NCI-H1436 (cell line): ENCODE results near the gene FBXL3.
"Not testable (repeated sequence)": the region's sequence is repeated elsewhere in the genome, so short reads cannot be mapped to it uniquely, and the experiment has no call there.

ENCODE experiments used
- DNase-seq: peaks from one replicate; lab custom pipeline; 2025; lab: John Stamatoyannopoulos, UW

The FBXL3 gene

DNA sequence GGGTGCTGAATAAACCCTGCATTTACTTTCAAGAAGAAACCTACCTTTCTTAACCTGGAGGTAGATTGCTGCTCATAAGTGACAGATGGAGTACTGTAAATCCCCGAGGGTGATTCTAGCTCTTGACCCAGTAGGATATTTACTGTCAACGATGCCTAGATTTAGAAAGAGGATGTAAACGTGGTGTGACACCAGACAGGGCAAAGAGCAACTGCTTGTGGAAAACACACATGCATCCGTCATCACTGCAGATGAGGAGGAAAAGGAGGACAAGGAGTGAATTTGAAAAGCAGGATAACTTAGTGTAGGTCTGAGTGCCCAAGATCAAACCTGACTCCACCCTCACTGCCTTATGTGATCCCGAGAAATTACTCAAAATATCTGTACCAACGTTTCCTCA is 44.9 kb downstream of the FBXL3 start:
- no peak for DNase-seq

DNA sequence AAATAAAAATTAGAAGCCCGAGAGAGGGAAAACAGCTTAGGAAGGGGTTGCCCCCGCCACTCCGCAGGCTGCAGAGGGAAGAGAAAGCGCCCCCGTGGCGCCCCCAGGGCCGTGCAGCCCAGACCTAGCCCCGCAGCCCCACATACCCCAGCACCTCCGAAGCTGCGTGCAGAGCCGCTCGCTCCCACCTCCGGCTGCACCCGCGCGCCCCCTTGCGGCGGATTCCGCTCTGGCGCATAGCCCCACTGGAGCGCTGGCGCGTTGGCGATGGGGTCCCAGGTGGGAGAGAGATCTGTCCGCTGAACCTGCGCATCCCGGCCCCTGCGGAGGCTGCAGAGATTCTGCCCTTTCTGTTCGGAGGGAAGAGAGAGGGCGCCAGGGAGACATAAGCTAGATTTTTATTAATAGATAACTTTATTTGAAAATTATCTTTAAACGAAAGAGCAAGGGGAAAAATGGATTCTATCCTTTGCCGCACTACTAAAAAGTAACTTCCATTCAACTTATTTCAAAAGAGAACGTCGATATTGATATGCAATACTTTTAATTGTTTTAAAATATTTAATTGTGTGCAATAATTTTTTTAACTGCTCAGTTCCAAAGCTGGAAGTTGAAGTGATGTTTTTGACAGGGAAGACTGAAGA is 46.8 kb downstream of the FBXL3 start:
- DNase-seq: peak; percentile 62

DNA sequence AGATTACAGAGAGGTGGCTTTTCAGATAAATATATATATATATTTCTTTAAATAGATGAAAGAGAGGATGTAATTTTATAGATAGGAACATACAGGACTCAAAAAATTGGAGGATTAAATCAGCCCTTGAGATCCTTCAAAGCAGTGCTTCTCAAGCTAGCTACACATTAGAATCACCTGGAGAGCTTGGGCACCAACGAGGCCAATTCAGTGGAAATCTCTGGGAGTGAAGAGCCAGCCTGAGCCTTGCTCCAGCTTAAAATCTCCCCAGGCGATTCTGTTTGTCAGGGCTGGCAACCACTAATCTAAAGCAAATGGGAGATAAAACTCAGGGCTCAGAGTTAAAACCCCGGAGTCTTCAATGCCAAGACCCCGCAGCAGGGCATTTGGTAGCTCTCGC is 50.0 kb downstream of the FBXL3 start:
- no peak for DNase-seq

DNA sequence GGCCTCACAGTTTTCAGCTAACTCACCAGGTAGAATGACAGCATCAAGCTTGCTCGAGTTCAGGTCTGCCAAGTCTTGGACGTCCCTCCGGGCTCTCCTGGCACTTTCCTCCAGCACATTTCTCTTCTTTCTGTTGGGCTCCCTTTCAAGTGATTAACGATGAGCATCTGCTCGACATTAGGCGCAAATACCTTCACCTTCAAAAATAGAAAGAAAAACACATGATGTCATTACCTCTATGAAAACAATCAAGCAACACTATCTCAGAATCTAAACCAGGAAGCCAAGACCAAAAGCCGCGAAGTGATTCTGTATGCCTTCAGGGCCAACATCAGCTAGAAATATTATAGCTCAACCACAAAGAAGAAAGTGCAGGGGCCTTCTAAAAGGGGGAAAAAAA is 50.5 kb downstream of the FBXL3 start:
- DNase-seq: no peak

DNA sequence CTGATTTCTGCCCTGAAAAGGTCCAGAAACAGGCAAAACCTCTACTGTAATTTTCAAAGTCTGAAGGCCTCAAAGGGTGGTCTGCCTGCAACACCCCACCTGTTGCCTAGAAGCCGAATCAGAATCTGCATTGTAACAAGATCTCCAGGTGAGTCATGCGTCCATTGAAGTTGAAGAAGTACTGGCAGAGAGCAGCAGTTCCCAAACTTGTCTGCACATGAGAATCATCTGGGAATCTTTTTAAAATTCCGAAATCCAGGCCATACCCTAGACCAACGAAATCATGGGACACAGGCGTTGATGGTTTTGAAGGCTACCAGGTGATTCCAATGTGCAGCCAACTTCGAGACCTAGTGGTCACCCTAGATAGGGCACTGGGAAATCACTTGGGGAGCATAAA is 51.1 kb downstream of the FBXL3 start:
- no peak for DNase-seq

DNA sequence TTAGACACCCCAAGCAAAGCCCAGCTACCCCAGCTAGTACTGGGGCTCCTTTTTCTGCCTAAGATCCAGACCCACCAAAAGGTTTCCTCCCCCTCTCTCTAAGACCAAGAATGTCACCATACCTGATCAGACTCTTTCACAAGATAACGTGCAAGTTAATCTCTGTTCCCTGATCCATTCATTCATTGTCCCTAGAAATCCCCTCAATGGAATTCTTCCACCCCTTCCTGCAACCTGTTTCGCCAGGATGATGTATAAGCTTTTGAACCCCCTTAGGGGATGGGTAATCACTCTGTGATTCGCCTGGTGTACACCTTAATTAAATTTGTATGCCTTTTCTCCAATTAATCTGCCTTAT is 52.4 kb downstream of the FBXL3 start:
- no peak for DNase-seq

DNA sequence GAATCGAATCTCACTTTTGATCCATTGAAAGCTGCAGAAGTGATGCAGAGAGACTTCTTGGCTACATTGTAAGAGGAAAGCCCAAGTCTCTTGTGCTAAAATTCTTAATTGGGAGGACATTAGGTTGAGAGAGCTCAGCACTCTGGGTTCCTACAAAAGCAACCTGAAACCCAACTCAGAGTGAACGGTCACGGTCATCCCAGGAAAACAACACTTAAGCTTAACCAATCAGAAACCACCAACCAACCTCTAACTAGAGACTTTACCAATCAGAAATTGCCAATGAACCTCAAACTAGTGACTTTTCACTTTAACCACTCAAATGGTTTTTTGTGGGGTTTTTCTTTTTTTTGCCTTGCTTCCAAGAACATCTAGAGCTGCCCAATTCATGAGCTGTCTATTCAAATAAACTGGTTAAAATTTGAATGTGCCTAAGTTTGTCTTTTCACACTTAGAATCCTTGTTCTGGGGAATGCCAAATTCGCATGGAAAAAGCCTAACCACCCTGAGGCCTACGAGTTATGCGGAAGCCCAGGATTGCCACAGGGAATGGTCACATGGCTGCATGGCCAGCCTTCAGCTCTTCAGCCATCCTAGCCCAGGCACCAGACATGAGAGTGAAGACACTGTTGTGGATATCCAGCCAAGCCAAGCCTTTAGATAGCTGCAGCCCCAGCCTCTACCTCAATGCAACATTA is 52.9 kb downstream of the FBXL3 start:
- DNase-seq: no peak

DNA sequence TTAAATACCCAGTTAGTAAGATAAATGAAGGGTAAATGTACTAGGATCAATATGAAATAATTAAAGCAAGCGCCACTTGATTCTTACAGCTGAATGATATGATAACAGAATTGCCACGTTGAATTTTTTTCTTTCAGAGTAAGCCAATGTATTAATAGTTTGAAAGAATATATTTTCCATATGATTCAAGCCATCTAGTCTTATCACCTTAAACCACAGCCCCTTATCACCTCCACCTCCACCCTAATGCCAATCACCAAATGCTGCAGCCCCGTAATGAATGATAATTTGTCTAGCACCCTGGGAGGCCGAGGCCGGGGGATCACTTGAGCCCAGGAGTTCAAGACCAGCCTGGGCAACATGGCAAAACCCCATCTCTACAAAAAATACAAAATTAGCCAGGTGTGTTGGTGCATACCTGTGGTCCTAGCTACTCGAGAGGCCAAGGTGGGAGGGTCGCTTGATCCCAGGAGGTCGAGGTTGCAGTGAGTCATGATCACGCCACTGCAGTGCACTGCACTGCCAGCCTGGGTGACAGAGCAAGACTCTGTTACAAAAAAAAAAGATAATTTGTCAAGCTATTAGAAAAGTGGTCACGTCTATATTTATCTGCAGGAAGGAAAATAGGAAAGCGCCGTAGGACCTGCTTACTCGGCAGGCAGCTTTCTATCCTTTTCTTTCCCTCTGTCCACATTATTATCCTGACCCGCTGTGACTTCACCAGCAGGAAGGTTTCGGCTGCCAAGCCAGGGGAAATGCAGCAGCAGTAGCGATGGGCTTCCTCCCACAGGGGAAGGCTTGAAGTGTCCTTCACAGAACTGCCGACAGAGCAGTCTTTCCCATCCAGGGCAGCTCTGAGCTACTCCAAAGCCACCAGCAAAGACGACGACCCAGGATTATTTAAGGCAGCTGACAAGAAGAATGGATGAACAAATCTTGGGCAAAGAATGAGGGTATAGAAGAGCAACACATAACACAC is 54.8 kb downstream of the FBXL3 start:
- no peak for DNase-seq

DNA sequence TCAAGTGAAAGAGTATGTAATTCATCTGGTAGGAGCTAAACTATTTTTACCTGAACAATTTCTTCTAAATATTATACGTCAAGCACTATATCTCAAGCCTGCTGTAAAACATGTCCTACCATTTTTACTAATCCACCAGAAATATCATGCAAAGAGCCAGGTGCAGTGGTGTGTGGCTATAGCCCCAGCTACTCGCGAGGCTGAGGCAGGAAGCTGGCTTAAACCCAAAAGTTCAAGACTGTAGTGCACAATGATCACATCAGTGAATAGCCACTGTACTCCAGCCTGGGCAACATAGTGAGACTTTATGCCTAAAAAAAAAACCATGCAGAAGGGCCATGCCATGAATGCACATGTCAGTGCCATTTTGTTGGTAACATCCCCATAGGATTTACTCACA is 55.7 kb downstream of the FBXL3 start:
- DNase-seq: no peak

DNA sequence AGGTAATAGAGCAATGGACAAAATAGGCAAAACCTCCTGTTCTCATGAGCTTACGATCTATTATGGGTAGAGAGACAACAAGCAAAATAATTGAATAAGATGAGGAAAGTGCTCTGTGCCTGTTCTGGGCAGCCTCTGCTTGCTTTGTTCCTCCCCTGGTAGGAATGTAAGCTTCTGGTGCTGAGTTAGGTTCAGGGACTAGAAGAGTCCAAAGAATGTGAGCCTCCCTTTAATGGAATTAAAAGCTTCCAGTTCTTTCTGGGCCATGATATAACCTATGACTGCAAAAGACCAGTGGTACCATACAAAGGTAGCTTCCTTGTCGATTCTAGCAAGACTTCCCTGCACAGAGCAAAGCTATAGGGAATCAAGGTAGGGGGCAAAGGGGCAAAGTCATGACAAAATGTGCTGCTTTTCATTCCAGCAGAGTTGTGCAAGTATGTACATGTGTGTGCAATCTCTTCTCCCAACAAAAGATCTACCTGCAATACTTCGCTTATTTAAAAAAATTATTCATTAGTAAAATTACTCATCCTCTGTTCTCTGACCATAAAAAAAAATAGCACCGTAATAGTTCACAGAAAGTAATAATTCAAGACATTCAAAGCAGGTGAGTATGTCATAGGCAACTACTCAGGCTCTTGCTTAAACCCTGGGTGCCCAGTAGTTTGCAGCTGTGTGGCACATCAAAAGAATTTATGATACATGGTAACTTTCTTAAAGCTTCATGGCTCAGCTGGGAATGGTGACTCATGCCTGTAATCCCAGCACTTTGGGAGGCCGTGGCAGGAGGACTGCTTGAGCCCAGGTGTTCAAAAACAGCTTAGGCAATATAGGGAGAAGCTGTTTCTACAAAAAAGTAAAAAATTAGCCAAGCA is 57.2 kb downstream of the FBXL3 start:
- no peak for DNase-seq

DNA sequence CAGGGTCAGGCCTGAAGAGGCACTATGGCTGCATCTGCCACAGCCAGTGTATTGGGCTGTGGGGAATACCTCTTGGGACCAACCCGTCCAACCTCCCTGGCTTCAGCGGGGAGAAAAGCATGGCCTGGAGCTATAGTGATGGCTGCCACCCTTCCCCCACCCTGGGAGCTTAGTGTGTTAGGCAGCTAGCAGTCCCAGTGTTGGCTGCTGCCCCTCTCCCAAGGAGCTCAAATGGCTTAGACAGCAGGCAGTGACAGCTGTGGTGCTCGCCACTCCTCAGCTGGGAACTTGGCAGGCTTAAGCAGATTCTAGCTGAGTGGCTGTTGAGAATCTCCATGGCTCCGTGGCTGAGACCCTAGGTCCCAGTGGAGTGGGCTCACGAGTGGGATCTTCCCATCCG is 58.9 kb downstream of the FBXL3 start:
- DNase-seq: no peak

DNA sequence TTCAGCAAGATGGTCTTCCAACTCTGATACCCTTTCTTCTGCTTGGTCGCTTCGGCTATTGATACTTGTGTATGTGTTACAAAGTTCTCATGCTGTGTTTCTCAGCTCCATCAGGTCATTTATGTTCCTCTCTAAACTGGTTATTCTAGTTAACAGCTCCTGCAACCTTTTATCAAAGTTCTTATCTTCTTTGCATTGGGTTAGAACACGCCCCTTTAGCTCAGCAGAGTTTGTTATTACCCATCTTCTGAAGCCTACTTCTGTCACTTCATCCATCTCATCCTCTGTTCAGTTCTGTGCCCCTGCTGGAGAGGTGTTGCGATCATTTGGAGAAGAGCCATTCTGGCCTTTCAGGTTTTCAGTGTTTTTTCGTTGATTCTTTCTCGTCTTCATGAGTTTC is 59.9 kb downstream of the FBXL3 start:
- DNase-seq: no peak

DNA sequence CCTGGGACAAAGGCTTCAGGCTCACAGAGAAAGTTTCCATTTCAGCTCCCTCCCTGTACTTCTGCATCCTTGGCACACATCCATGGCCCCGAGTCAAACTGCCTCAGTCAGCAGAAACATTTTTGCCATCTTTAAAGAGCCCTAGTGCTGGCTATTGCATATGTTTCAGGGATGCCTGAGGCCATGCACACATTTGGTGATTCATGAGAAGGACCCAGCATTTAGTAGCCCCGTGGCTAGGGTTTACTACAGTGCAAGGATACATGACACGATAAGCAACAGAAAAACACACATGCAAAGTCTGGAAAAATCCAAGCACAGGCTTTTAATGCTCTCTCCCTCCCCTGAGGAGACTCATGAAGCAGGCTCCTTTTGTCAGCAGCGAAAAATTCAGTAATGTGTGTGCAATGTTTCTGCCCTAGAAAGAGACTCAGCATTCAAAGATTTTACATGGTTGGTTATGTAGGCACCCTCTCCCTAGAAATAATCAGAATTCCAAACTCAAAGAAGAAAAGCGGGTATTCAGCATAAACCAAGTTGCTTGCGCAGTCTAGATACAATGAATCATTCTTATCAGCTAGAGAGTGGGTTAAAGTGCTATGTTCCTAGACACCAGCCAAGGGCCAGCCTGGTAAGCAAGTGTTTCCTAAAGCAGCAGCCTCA is 61.1 kb downstream of the FBXL3 start:
- DNase-seq: no peak

DNA sequence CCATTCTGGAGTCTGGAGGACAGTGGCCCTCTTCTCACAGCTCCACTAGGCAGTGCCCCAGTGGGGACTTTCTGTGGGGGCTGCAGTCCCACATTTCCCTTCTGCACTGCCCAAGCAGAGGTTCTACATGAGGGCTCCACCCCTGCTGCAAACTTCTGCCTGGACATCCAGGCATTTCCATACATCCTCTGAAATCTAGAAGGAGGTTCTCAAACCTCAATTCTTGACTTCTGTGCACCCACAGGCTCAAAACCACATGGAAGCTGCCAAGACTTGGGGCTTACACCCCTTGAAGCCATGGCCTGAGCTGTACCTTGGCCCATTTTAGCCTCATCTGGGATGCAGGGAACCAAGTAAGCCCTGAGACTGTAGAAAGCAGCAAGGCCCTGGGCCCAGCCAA is 67.2 kb downstream of the FBXL3 start:
- not testable (repeated sequence) for DNase-seq

DNA sequence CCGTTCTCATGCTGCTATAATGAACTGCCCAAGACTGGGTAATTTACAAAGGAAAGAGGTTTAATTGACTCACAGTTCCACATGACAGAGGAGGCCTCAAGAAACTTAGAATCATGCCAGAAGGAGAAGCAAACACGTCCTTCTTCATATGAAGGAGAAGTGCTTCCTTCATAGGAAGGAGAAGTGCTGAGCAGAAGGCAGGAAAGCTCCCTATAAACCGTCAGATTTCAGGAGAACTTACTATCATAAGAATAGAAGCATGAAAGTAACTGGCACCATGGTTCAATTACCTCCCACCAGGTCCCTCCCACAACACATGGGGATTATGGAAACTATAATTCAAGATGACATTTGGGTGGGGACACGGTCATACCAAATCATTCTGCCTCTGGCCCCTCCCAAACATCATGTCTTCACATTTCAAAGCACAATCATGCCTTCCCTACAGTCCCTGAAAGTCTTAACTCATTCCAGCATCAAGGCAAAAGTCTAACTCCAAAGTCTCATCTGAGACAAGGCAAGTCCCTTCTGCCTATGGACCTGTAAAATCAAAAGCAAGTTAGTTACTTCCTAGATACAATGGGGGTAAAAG is 68.0 kb downstream of the FBXL3 start:
- DNase-seq: no peak

DNA sequence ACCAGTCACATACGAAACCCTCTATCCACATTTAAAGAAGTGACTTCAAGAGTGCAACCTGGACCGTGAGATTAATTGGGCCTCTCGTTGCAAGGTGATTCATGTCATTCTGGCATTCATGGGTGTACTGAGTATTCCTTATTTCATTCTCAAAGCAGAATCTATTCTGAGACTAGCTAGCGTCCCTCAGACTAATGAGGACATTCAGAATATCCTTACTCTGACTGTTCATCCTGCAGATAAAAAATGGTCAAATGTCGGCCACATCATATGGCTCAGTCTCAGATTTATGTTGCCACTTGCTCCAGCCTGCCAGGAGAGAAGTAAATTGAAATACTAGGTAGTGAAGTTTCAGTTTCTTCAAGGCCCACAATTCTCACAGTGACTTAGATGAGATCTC is 71.3 kb downstream of the FBXL3 start:
- no peak for DNase-seq
